CD8-positive, alpha-beta memory T cell (primary cell): Measurements from ENCODE around the gene GPX2. TPM values are rescaled to one million over a fixed set of nuclear protein-coding genes. Genes with fewer than 3 reads are reported as not detected.

Source experiments
- CTCF ChIA-PET: fragments of 350-600 bp; sonication (Branson Sonifier 250); formaldehyde crosslinking; loops from one replicate; lab custom pipeline; 2021; ENCODE audit warnings: antibody characterized with exemption; lab: Charles Lee
- POLR2A ChIA-PET: fragments of 350-600 bp; sonication (Branson Sonifier 250); formaldehyde crosslinking; loops from one replicate; lab custom pipeline; 2021; ENCODE audit warnings: antibody characterized with exemption; lab: Charles Lee
- DNase-seq, 5 donors: peaks; one replicate each; pipeline versions ENCODE4 v3.0.0 to v3.0.0-alpha.2; 2020 to 2022; ENCODE audit warnings: mixed read lengths in 1 of 5
- H3K27ac ChIP-seq: one replicate; pipeline ENCODE4 v1.7.0; 2013; ENCODE audit warnings: low read depth, mild to moderate bottlenecking, low read length, moderate library complexity
- H3K27me3 ChIP-seq: 2 replicates; pipeline ENCODE4 v1.7.0; 2013; ENCODE audit warnings: low read length, mild to moderate bottlenecking; ENCODE audit not compliant: insufficient read depth, poor library complexity, severe bottlenecking
- H3K36me3 ChIP-seq: 2 replicates; pipeline ENCODE4 v1.7.0; 2013; ENCODE audit warnings: mild to moderate bottlenecking, low read length, moderate library complexity; ENCODE audit not compliant: insufficient read depth
- H3K4me1 ChIP-seq: 2 replicates; pipeline ENCODE4 v1.7.0; 2013; ENCODE audit warnings: mild to moderate bottlenecking, low read length, moderate library complexity; ENCODE audit not compliant: insufficient read depth
- H3K4me3 ChIP-seq: 2 replicates; pipeline ENCODE4 v1.7.0; 2013; ENCODE audit warnings: mild to moderate bottlenecking, low read length
- H3K9me3 ChIP-seq: 2 replicates; pipeline ENCODE4 v1.7.0; 2013; ENCODE audit warnings: mild to moderate bottlenecking, low read length
- H3K27ac Mint-ChIP-seq, 8 donors: one replicate each; pipeline ENCODE4 v1.8.0; 2020 to 2021; ENCODE audit warnings: mixed read lengths in 8 of 8, mild to moderate bottlenecking in 6 of 8, inconsistent platforms in 3 of 8, moderate library complexity in 3 of 8
- H3K27me3 Mint-ChIP-seq, 2 donors: one replicate each; pipeline ENCODE4 v1.8.0; 2020 to 2021; ENCODE audit warnings: mixed read lengths in 2 of 2, mild to moderate bottlenecking in 1 of 2, moderate library complexity in 1 of 2
- H3K36me3 Mint-ChIP-seq, 3 donors: one replicate each; pipeline ENCODE4 v1.8.0; 2020 to 2021; ENCODE audit warnings: mixed read lengths in 3 of 3, inconsistent platforms in 1 of 3, mild to moderate bottlenecking in 1 of 3
- H3K4me1 Mint-ChIP-seq, 3 donors: one replicate each; pipeline ENCODE4 v1.8.0; 2020 to 2021; ENCODE audit warnings: mixed read lengths in 3 of 3, inconsistent platforms in 1 of 3, mild to moderate bottlenecking in 1 of 3
- H3K4me3 Mint-ChIP-seq, 7 donors: one replicate each; pipeline ENCODE4 v1.8.0; 2020 to 2021; ENCODE audit warnings: mixed read lengths in 7 of 7, mild to moderate bottlenecking in 6 of 7, moderate library complexity in 4 of 7, inconsistent platforms in 2 of 7
- H3K9me3 Mint-ChIP-seq, 5 donors: one replicate each; pipeline ENCODE4 v1.8.0; 2020 to 2022; ENCODE audit warnings: mixed read lengths in 5 of 5, mild to moderate bottlenecking in 3 of 5, moderate library complexity in 2 of 5, inconsistent platforms in 1 of 5
- polyA plus RNA-seq: library from polyadenylated mRNA; unstranded; fragments of 300-500 nt; fragmentation: Illumina TruSeq; gene quantifications from one replicate; pipeline ENCODE4 v1.2.3, GENCODE V29; 2021
- total RNA-seq, 2 experiments: library from RNA; stranded (reverse); gene quantifications; one replicate each; pipeline ENCODE4 v1.2.3, GENCODE V29; 2021

Gene GPX2
- total and polyA plus RNA-seq, 3 experiments from 2014 or later: not detected

DNA sequence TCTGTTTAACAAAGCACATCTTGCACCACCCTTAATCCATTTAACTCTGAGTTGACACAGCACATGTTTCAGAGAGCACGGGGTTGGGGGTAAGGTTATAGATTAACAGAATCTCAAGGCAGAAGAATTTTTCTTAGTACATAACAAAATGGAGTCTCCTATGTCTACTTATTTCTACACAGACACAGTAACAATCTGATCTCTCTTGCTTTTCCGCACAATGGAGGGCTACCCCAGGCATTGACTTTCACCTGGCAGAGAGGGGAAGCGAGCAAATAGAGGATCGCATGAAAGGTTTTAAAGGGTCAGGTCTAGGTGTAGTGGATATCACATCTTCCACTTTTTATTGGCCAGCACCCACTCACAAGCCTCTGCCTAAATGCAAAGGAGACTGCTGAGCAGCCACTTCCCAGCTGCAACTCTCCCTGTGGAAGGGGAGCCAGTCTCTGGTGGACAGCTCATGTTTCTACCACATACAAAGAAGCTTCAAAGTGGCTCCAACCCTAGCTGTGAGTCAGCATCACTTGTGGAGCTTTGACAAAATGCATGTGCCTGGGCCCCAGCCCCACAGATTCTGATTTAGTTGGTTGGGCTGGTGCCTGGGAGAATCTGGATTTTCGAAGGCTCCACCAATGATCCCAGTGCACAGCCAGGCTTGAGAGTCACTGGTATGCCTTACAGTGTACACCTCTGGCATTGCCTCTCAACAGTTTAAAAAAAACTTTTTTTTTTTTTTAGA, 37.0 kb upstream of the GPX2 start:
- no peak for DNase-seq
- Mint-ChIP-seq H3K36me3 (no peaks in the 10 kb centered on the region), H3K9me3 (no peaks in the 10 kb centered on the region), H3K4me3 (no peak overlapping the region), H3K4me1 (peaks cover 5 to 18% (median 10%) of the 10 kb centered on the region in 3 donors), H3K27me3 (peaks cover 2 to 11% of the 10 kb centered on the region in 2 donors), H3K27ac (no peak overlapping the region)
- Histone ChIP-seq H3K27me3 (no peaks in the 10 kb centered on the region), H3K9me3 (no peaks in the 10 kb centered on the region), H3K36me3 (no peaks in the 10 kb centered on the region), H3K4me1 (peaks cover 9% of the 10 kb centered on the region), H3K27ac (no peak overlapping the region), H3K4me3 (no peak overlapping the region)
- ChIA-PET CTCF (interaction anchor here (6.2 kb wide), 1 partner anchor 156 kb away, joined by 34 read pairs; no protein-coding TSS in a partner anchor), POLR2A (interaction anchor here (0.7 kb wide), 1 partner anchor 65 kb away, joined by 3 read pairs; no protein-coding TSS in a partner anchor)

DNA sequence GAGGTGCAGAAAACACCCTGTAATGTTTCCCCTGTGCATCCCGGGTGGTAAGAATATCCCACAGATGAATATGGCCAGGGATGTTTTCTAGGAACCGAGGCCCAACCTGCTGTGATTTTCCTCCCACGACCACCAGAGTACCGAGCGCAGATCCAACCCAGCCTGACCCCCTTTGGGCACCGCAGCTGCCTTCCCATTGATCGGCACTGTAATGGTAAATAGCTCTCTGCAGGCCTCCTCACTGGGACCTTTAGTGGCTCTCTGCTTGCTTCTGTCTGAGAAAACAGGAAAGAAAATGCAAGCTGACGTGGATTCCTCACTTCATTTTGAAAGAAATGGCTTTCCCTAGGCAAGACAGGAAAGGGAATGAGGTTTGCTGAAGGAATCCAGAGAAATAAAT, 32.0 kb upstream of the GPX2 start:
- H3K27ac ChIP-seq: no peak overlapping the region
- POLR2A ChIA-PET: interaction anchor here (0.6 to 1.0 kb wide), 2 partner anchors 48 to 151 kb away, joined by 3 to 4 read pairs; no protein-coding TSS in a partner anchor
- no peaks in the 10 kb centered on the region for H3K27me3 Mint-ChIP-seq
- peaks cover 13 to 19% (median 17%) of the 10 kb centered on the region in 3 donors for H3K4me1 Mint-ChIP-seq
- no peaks in the 10 kb centered on the region for H3K9me3 Mint-ChIP-seq
- peaks cover 19% of the 10 kb centered on the region for H3K4me1 ChIP-seq
- H3K9me3 ChIP-seq: no peaks in the 10 kb centered on the region
- H3K36me3 Mint-ChIP-seq: no peaks in the 10 kb centered on the region
- no peaks in the 10 kb centered on the region for H3K36me3 ChIP-seq
- H3K4me3 Mint-ChIP-seq: peak overlapping the region in 3 of 7 donors; percentile 4 to 71 (median 25)
- CTCF ChIA-PET: interaction anchor here (0.8 to 1.7 kb wide), 4 partner anchors 8 to 12 kb away, joined by 3 to 6 read pairs (median 4); partner anchors contain the start of gene FNTB
- no peak overlapping the region for H3K4me3 ChIP-seq
- no peak overlapping the region for H3K27ac Mint-ChIP-seq
- no peaks in the 10 kb centered on the region for H3K27me3 ChIP-seq
- DNase-seq: peak in 1 of 5 donors; percentile 19

DNA sequence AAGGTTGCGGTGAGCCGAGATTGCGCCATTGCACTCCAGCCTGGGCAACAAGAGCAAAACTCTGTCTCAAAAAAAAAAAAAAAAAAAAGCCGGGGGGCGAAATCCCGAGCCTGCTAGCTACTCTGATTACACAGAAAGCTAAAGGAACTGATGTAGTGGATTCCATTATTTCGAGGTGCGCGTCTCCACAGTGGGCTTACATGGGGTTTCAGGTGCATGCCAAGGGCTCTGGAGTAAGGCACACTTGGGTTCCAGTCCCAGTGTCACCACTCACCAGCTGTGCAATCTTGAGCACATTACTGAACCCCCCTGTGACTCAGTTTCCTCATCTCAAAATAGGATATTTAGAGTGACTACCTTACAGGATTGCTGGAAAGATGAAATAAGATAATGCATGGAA, 31.3 kb upstream of the GPX2 start:
- H3K27ac ChIP-seq: no peak overlapping the region
- Mint-ChIP-seq H3K36me3 (no peaks in the 10 kb centered on the region), H3K4me1 (peaks cover 13 to 19% (median 17%) of the 10 kb centered on the region in 3 donors), H3K4me3 (peak overlapping the region in 3 of 7 donors; percentile 23 to 44 (median 30)), H3K9me3 (no peaks in the 10 kb centered on the region), H3K27me3 (no peaks in the 10 kb centered on the region), H3K27ac (peak overlapping the region in 1 of 8 donors; percentile 54)
- DNase-seq: peak in 1 of 5 donors; percentile 3
- no peak overlapping the region for H3K4me3 ChIP-seq
- H3K4me1 ChIP-seq: peaks cover 19% of the 10 kb centered on the region
- no peaks in the 10 kb centered on the region for H3K36me3 ChIP-seq
- POLR2A ChIA-PET: no interaction called here
- no peaks in the 10 kb centered on the region for H3K27me3 ChIP-seq
- CTCF ChIA-PET: interaction anchor here (1.2 to 1.7 kb wide), 3 partner anchors 9 to 13 kb away, joined by 3 to 6 read pairs (median 4); partner anchors contain the start of gene FNTB
- no peaks in the 10 kb centered on the region for H3K9me3 ChIP-seq

- no peaks in the 10 kb centered on the region for H3K27me3 Mint-ChIP-seq
- ChIA-PET CTCF (no interaction called here), POLR2A (interaction anchor here (1.2 kb wide), 1 partner anchor 58 kb away, joined by 3 read pairs; no protein-coding TSS in a partner anchor)
- Histone ChIP-seq H3K4me3 (no peak overlapping the region), H3K36me3 (no peaks in the 10 kb centered on the region), H3K4me1 (peaks cover 19% of the 10 kb centered on the region), H3K27me3 (no peaks in the 10 kb centered on the region), H3K9me3 (no peaks in the 10 kb centered on the region), H3K27ac (no peak overlapping the region)
- peak overlapping the region; percentile 80 to 92 (median 85) for H3K4me3 Mint-ChIP-seq
- DNase-seq: peak in 1 of 5 donors; percentile 6
- H3K9me3 Mint-ChIP-seq: no peaks in the 10 kb centered on the region
- peaks cover 13 to 19% (median 17%) of the 10 kb centered on the region in 3 donors for H3K4me1 Mint-ChIP-seq
- no peaks in the 10 kb centered on the region for H3K36me3 Mint-ChIP-seq
- H3K27ac Mint-ChIP-seq: peak overlapping the region in 3 of 8 donors; percentile 57 to 88 (median 69)
Observed at GRCh38 chr14:64973026-64973442, 30.5 kb upstream of the GPX2 start.

- CTCF ChIA-PET: no interaction called here
- Histone ChIP-seq H3K36me3 (no peaks in the 10 kb centered on the region), H3K27ac (no peak within 1 kb of the TSS), H3K4me1 (peaks cover 19% of the 10 kb centered on the region), H3K27me3 (no peaks in the 10 kb centered on the region), H3K9me3 (no peaks in the 10 kb centered on the region), H3K4me3 (peak within 1 kb of the TSS; percentile 54)
- Mint-ChIP-seq H3K27me3 (no peaks in the 10 kb centered on the region), H3K36me3 (no peaks in the 10 kb centered on the region), H3K4me1 (peaks cover 15 to 19% (median 17%) of the 10 kb centered on the region in 3 donors), H3K9me3 (no peaks in the 10 kb centered on the region), H3K27ac (peak within 1 kb of the TSS in 7 of 8 donors; percentile 32 to 95 (median 63)), H3K4me3 (peak within 1 kb of the TSS; percentile 80 to 92 (median 85))
- peak; percentile 26 to 63 (median 43) for DNase-seq
- POLR2A ChIA-PET: interaction anchor here (0.9 to 1.2 kb wide), 2 partner anchors 57 to 58 kb away, joined by 3 to 6 read pairs; partner anchors contain the start of gene CHURC1
Observed at GRCh38 chr14:64971943-64972791, 29.6 kb upstream of the GPX2 start, which contains the start of gene RAB15. Gene RAB15, minus strand, starts transcription at chr14:64972336. Its CDS starts 260 bp downstream, at chr14:64972076.

GRCh38 chr14:64971491-64971942, 29.0 kb upstream of the GPX2 start:
- peak in 1 of 5 donors; percentile 42 for DNase-seq
- H3K4me3 ChIP-seq: peak overlapping the region; percentile 53
- no peaks in the 10 kb centered on the region for H3K27me3 ChIP-seq
- Mint-ChIP-seq H3K4me3 (peak overlapping the region; percentile 53 to 92 (median 82)), H3K36me3 (no peaks in the 10 kb centered on the region), H3K27ac (peak overlapping the region in 5 of 8 donors; percentile 39 to 83 (median 63)), H3K4me1 (peaks cover 15 to 19% (median 16%) of the 10 kb centered on the region in 3 donors), H3K27me3 (no peaks in the 10 kb centered on the region), H3K9me3 (no peaks in the 10 kb centered on the region)
- H3K4me1 ChIP-seq: peaks cover 19% of the 10 kb centered on the region
- POLR2A ChIA-PET: interaction anchor here (0.9 kb wide), 1 partner anchor 57 kb away, joined by 6 read pairs; the partner anchor contains the start of gene CHURC1
- no peaks in the 10 kb centered on the region for H3K36me3 ChIP-seq
- H3K27ac ChIP-seq: no peak overlapping the region
- no peaks in the 10 kb centered on the region for H3K9me3 ChIP-seq
- CTCF ChIA-PET: interaction anchor here (2.2 kb wide), 1 partner anchor 15 kb away, joined by 9 read pairs; the partner anchor contains the start of gene FNTB

DNA sequence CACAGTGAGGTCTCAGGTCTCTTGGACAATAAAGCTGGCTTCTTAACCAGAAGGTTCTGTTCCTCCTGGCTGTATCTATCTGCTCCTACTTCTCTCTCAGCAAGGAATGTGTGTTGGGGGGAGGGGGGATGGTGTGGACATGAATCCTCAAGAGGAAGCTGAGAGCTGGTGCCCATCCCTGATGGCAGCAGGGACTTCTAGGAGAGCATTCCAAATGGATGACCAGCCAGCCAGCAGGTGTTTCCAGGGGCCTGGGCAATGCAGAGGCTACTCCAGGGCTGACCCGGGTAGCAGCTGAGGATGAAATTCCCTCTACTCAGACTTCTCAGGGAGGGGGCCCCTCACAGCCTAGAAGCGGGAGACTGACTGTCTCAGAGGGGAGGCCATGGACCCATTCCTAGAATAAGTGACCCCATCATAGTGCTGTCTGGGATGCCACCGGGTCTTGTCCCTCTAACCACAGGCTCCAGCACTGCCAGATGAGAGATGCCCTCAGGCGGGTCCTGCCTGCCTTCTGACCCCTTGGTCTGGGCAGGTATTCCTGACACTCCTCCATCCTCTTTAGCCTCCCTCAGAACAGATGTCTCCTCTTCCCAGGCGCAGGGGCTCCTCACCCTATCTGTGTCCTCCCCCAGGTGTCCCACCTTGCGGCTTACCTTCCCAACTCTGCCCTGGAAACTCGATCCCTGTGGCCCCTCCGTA, 28.4 kb upstream of the GPX2 start:
- Histone ChIP-seq H3K9me3 (no peaks in the 10 kb centered on the region), H3K36me3 (no peaks in the 10 kb centered on the region), H3K4me1 (peaks cover 19% of the 10 kb centered on the region), H3K27me3 (no peaks in the 10 kb centered on the region), H3K27ac (no peak overlapping the region), H3K4me3 (no peak overlapping the region)
- no peaks in the 10 kb centered on the region for H3K9me3 Mint-ChIP-seq
- no peaks in the 10 kb centered on the region for H3K36me3 Mint-ChIP-seq
- DNase-seq: peak in 1 of 5 donors; percentile 32
- CTCF ChIA-PET: interaction anchor here (1.0 to 2.2 kb wide), 2 partner anchors 15 to 60 kb away, joined by 3 to 9 read pairs; partner anchors contain the start of gene FNTB
- H3K4me1 Mint-ChIP-seq: peaks cover 15 to 19% (median 17%) of the 10 kb centered on the region in 3 donors
- H3K4me3 Mint-ChIP-seq: peak overlapping the region; percentile 53 to 92 (median 82)
- no peaks in the 10 kb centered on the region for H3K27me3 Mint-ChIP-seq
- peak overlapping the region in 6 of 8 donors; percentile 26 to 83 (median 58) for H3K27ac Mint-ChIP-seq
- POLR2A ChIA-PET: interaction anchor here (0.9 to 1.4 kb wide), 2 partner anchors 57 kb away, joined by 4 to 6 read pairs; partner anchors contain the start of gene CHURC1
